MCF 10A (cell line): ENCODE measurements around the gene ENTHD1. TPM values are rescaled to one million over a fixed set of nuclear protein-coding genes. Genes with fewer than 3 reads are reported as not detected.
A peak's percentile ranks its signal among the peaks of the same experiment; 100 is the strongest.

Experiments used
- BruUV-seq: library from RNA; stranded (reverse); fragments of 400-500 nt; replicated peaks from 2 replicates; lab custom pipeline; 2021; lab: Mats Ljungman, UMichigan
- CTCF ChIA-PET: fragments of 300-600 bp; sonication (Branson Sonifier 250); formaldehyde crosslinking; extraction: SDS; loops from one replicate; lab custom pipeline; 2021; ENCODE audit warnings: antibody characterized with exemption, inconsistent platforms; lab: Yijun Ruan, JAX
- POLR2A ChIA-PET: fragments of 300-600, 350-650 bp; sonication (Branson Sonifier 250); formaldehyde crosslinking; extraction: SDS; loops from one replicate; lab custom pipeline; 2020; ENCODE audit warnings: antibody characterized with exemption, inconsistent platforms; lab: Yijun Ruan, JAX
- DNase-seq: peaks from one replicate; pipeline ENCODE4 v3.0.0-alpha.2; 2018; ENCODE audit not compliant: unreplicated experiment
- H3K27ac Mint-ChIP-seq: one replicate; pipeline ENCODE4 v1.8.0; 2022; ENCODE audit warnings: mild to moderate bottlenecking, low read depth, mixed read lengths; ENCODE audit not compliant: unreplicated experiment
- H3K27me3 Mint-ChIP-seq: one replicate; pipeline ENCODE4 v1.8.0; 2022; ENCODE audit warnings: mixed read lengths; ENCODE audit not compliant: insufficient read depth, unreplicated experiment
- H3K36me3 Mint-ChIP-seq: one replicate; pipeline ENCODE4 v1.8.0; 2022; ENCODE audit warnings: mild to moderate bottlenecking, moderate library complexity, mixed read lengths; ENCODE audit not compliant: insufficient read depth, unreplicated experiment
- H3K4me1 Mint-ChIP-seq: one replicate; pipeline ENCODE4 v1.8.0; 2022; ENCODE audit warnings: mixed read lengths; ENCODE audit not compliant: insufficient read depth, unreplicated experiment
- H3K4me3 Mint-ChIP-seq: one replicate; pipeline ENCODE4 v1.8.0; 2022; ENCODE audit warnings: mild to moderate bottlenecking, moderate library complexity, mixed read lengths; ENCODE audit not compliant: unreplicated experiment
- H3K9me3 Mint-ChIP-seq: one replicate; pipeline ENCODE4 v1.8.0; 2022; ENCODE audit warnings: mixed read lengths; ENCODE audit not compliant: unreplicated experiment
- intact Hi-C: fragments of 100-400 bp; cut with micrococcal nuclease; formaldehyde crosslinking; loops from 2 replicates; pipeline ENCODE4 v1.14.1; 2022
- total RNA-seq: library from RNA; stranded (reverse); gene quantifications from 2 replicates; pipeline ENCODE4 v1.2.3, GENCODE V29; 2022
- TF ChIP-seq, protein P1 (sequence below): fragments of 200-600 bp; IDR thresholded peaks from one replicate; pipeline ENCODE4 v1.8.0; 2022; ENCODE audit warnings: antibody characterized with exemption, mild to moderate bottlenecking; ENCODE audit not compliant: unreplicated experiment

Gene ENTHD1
- total RNA-seq, 1 experiment from 2014 or later, result not detected

- TF ChIP-seq, protein P1, sequence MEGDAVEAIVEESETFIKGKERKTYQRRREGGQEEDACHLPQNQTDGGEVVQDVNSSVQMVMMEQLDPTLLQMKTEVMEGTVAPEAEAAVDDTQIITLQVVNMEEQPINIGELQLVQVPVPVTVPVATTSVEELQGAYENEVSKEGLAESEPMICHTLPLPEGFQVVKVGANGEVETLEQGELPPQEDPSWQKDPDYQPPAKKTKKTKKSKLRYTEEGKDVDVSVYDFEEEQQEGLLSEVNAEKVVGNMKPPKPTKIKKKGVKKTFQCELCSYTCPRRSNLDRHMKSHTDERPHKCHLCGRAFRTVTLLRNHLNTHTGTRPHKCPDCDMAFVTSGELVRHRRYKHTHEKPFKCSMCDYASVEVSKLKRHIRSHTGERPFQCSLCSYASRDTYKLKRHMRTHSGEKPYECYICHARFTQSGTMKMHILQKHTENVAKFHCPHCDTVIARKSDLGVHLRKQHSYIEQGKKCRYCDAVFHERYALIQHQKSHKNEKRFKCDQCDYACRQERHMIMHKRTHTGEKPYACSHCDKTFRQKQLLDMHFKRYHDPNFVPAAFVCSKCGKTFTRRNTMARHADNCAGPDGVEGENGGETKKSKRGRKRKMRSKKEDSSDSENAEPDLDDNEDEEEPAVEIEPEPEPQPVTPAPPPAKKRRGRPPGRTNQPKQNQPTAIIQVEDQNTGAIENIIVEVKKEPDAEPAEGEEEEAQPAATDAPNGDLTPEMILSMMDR, result no peak
- Mint-ChIP-seq H3K27me3 (peaks cover 63% of the 10 kb centered on the region), H3K4me3 (no peak overlapping the region), H3K36me3 (peaks cover 4% of the 10 kb centered on the region), H3K27ac (no peak overlapping the region), H3K4me1 (no peaks in the 10 kb centered on the region), H3K9me3 (no peaks in the 10 kb centered on the region)
- BruUV-seq, result no TSS peak
- intact Hi-C loops, result no loop called here
- DNase-seq, result no peak
- ChIA-PET POLR2A (no interaction called here), CTCF (interaction anchor here (0.6 kb wide), 1 partner anchor 112 kb away, joined by 6 read pairs; no protein-coding TSS in a partner anchor)
Observed at GRCh38 chr22:39724857-39725256, 168.7 kb downstream of the ENTHD1 start.

DNA sequence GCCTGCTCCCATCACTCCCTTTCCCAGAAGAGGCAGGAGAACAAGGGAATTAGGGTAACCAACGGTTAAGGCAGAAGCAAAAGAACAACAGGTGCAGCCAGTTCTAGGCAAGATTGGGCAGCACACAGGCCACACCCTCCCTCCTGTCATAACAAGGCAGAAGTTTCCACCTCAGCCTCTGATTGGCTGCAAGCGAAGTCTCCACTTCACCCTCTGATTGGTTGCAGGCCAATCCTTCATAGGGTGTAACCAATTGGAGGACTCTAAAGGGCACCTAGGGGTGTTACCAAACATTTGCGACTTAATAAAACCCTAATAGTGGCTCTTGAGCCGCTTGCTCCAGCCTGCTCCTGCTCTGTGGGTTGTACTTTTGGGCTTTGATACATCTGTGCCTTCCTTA, 169.2 kb downstream of the ENTHD1 start:
- BruUV-seq, result no TSS peak
- intact Hi-C loops, result no loop called here
- no peak overlapping the region for H3K4me3 Mint-ChIP-seq

DNA sequence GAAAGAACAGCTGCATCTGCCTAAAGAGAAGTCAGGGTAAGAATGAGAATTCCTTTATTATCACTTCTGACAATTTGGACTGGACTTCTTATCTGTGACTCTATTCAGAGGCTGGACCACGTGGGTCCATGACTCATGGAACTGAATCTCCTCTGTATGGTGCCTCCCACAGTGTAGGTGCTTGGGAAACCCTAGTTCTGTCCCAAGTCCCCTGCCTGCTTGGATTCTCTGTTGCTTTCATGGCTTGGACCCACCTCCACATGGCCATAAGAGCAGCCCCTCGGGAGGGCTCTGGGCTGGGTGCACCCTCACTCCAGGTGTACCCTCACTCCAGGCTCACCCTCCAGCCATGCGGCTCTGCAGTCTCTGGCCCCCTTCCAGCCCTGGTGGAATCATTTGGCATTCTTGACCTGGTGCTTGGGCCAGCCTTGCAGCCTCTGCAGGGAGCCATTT, 169.6 kb downstream of the ENTHD1 start:
- ChIA-PET POLR2A (no interaction called here), CTCF (no interaction called here)
- intact Hi-C loops, result no loop called here
- BruUV-seq, result no TSS peak
- no peaks in the 10 kb centered on the region for H3K9me3 Mint-ChIP-seq
- DNase-seq, result peak; percentile 53
- H3K27me3 Mint-ChIP-seq, result peaks cover 63% of the 10 kb centered on the region
- TF ChIP-seq, protein P1, result no peak
- peaks cover 4% of the 10 kb centered on the region for H3K36me3 Mint-ChIP-seq
- H3K4me1 Mint-ChIP-seq, result no peaks in the 10 kb centered on the region
- no peak overlapping the region for H3K27ac Mint-ChIP-seq
- H3K4me3 Mint-ChIP-seq, result no peak overlapping the region

More for the DNA sequence above, 169.2 kb downstream of the ENTHD1 start:
- Mint-ChIP-seq H3K36me3 (peaks cover 4% of the 10 kb centered on the region), H3K9me3 (no peaks in the 10 kb centered on the region), H3K27ac (no peak overlapping the region), H3K4me1 (no peaks in the 10 kb centered on the region), H3K27me3 (peaks cover 63% of the 10 kb centered on the region)
- ChIA-PET CTCF (no interaction called here), POLR2A (no interaction called here)
- TF ChIP-seq, protein P1, result no peak
- peak; percentile 21 for DNase-seq

- intact Hi-C loops, result no loop called here
- H3K36me3 Mint-ChIP-seq, result peaks cover 4% of the 10 kb centered on the region
- H3K4me1 Mint-ChIP-seq, result no peaks in the 10 kb centered on the region
- H3K27ac Mint-ChIP-seq, result no peak overlapping the region
- no peak for DNase-seq
- ChIA-PET CTCF (no interaction called here), POLR2A (no interaction called here)
- TF ChIP-seq, protein P1, result no peak
- peaks cover 63% of the 10 kb centered on the region for H3K27me3 Mint-ChIP-seq
- BruUV-seq, result no TSS peak
- H3K4me3 Mint-ChIP-seq, result no peak overlapping the region
- no peaks in the 10 kb centered on the region for H3K9me3 Mint-ChIP-seq
Observed at GRCh38 chr22:39723463-39723862, 170.1 kb downstream of the ENTHD1 start.
